Measurements from ENCODE around the gene FGFR4. TPM values are rescaled to one million over a fixed set of nuclear protein-coding genes. Genes with fewer than 3 reads are reported as not detected.

Gene FGFR4
- total RNA-seq, 1 experiment from 2014 or later: 24.6 TPM

DNA sequence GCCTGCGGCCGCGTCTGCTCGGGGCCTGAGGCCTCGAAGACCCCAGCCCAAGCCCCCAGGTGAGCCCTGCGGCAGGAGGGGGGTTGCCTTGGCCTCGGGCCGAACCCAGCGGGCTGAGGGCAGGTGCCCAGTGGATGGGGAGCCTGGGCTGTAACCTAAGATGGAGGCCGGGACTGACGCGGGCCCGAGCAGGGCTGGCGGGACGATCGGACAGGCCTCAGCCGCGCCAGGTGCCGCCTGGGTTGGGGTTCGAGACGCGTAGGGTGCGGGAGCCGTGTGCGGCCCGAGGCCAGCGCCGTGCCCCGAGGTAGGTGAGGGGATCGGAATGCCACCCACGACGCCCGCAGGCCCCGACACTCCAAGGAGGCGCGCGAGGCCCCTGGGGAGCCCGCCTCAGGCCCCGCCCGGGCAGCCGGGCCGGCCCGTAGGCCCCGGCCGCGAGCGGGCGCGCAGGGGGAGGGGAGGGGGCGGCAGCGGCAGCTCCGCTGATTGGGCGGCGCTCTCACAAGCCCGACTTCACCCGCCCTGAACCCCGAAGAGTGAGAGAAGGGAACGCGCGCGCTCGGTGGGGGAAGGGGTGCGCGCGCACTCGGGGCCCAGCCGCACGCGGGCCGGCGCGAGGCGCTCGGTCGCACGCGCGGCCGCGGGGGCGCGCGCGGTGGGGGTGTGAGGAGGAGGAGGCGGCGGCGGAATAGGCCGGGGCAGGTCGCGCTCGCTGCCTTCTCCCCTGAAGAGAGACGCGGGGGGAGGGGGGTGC lies 46.6 kb downstream of the FGFR4 start, which contains the start of gene NSD1:
TSS of gene NSD1 (plus strand) at position 678 of the 757 bp plus-strand sequence. CDS start 1,331 bp downstream, outside the sequence.
- intact Hi-C loops (cut with micrococcal nuclease): loop anchor here (5.0 kb wide), 1 partner anchor 169 kb away; the partner anchor contains the start of genes PRELID1 and RAB24
- ATAC-seq (peak; percentile 60), DNase-seq (peak; percentile 75)
- H3K4me1 ChIP-seq (ENCODE audit: insufficient read depth, low read length): peaks cover 31% of the 10 kb centered on the region
- POLR2A ChIA-PET (ENCODE audit: unreplicated experiment): no interaction called here
- no peaks in the 10 kb centered on the region; the same call in 1 of the 2 replicates for H4K20me1 ChIP-seq (ENCODE audit: low read length)
- BruUV-seq (replicated peaks): no TSS peak
- H3K27me3 ChIP-seq (ENCODE audit: low read length): no peaks in the 10 kb centered on the region
- H3K36me3 ChIP-seq (ENCODE audit: low read depth, low read length): peaks cover 17% of the 10 kb centered on the region
- no peak for TF ChIP-seq EZH2phosphoT487 (IDR thresholded peaks at IDR 0.05; ENCODE audit: borderline replicate concordance, low read length)
- TF ChIP-seq, protein P1, sequence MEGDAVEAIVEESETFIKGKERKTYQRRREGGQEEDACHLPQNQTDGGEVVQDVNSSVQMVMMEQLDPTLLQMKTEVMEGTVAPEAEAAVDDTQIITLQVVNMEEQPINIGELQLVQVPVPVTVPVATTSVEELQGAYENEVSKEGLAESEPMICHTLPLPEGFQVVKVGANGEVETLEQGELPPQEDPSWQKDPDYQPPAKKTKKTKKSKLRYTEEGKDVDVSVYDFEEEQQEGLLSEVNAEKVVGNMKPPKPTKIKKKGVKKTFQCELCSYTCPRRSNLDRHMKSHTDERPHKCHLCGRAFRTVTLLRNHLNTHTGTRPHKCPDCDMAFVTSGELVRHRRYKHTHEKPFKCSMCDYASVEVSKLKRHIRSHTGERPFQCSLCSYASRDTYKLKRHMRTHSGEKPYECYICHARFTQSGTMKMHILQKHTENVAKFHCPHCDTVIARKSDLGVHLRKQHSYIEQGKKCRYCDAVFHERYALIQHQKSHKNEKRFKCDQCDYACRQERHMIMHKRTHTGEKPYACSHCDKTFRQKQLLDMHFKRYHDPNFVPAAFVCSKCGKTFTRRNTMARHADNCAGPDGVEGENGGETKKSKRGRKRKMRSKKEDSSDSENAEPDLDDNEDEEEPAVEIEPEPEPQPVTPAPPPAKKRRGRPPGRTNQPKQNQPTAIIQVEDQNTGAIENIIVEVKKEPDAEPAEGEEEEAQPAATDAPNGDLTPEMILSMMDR (conservative IDR thresholded peaks at IDR 0.05; ENCODE audit: low read depth, low read length): no peak
- no peak for TF ChIP-seq EZH2 (IDR thresholded peaks at IDR 0.05; ENCODE audit: low read length, unreplicated experiment)
- peak within 1 kb of the TSS; percentile 79 for H3K4me3 ChIP-seq (ENCODE audit: low read length)
- no peaks in the 10 kb centered on the region for H3F3A ChIP-seq (ENCODE audit: low read length, unreplicated experiment)
- CTCF ChIA-PET: no interaction called here
- H3K9me2 ChIP-seq (replicated peaks; ENCODE audit: low read length): no peaks in the 10 kb centered on the region
- H3K27ac ChIP-seq (ENCODE audit: low read length): peak within 1 kb of the TSS; percentile 35
- H3K9me3 ChIP-seq (ENCODE audit: low read length): no peaks in the 10 kb centered on the region
- H3K79me2 ChIP-seq (ENCODE audit: low read length): peaks cover 41% of the 10 kb centered on the region
- peak within 1 kb of the TSS; percentile 94 for H2AFZ ChIP-seq (ENCODE audit: low read length)
- peak within 1 kb of the TSS; percentile 98 for H3K4me2 ChIP-seq (ENCODE audit: low read length)
- H3K9ac ChIP-seq (ENCODE audit: low read length): peak within 1 kb of the TSS; percentile 99

- Histone ChIP-seq H2AFZ (ENCODE audit: low read length) (peak overlapping the region; percentile 94), H3K4me1 (ENCODE audit: insufficient read depth, low read length) (peaks cover 31% of the 10 kb centered on the region), H4K20me1 (ENCODE audit: low read length) (no peaks in the 10 kb centered on the region; the same call in 1 of the 2 replicates), H3K4me2 (ENCODE audit: low read length) (peak overlapping the region; percentile 98), H3K27ac (ENCODE audit: low read length) (peak overlapping the region; percentile 35), H3K9me3 (ENCODE audit: low read length) (no peaks in the 10 kb centered on the region), H3K4me3 (ENCODE audit: low read length) (peak overlapping the region; percentile 79), H3F3A (ENCODE audit: low read length, unreplicated experiment) (no peaks in the 10 kb centered on the region), H3K9ac (ENCODE audit: low read length) (peak overlapping the region; percentile 99), H3K9me2 (replicated peaks; ENCODE audit: low read length) (no peaks in the 10 kb centered on the region), H3K27me3 (ENCODE audit: low read length) (no peaks in the 10 kb centered on the region), H3K36me3 (ENCODE audit: low read depth, low read length) (peaks cover 17% of the 10 kb centered on the region), H3K79me2 (ENCODE audit: low read length) (peaks cover 46% of the 10 kb centered on the region)
- ATAC-seq (peak; percentile 58), DNase-seq (peak; percentile 42)
- ChIA-PET CTCF (no interaction called here), POLR2A (ENCODE audit: unreplicated experiment) (interaction anchor here (0.6 kb wide), 1 partner anchor 19 kb away, joined by 6 read pairs; no protein-coding TSS in a partner anchor)
- intact Hi-C loops (cut with micrococcal nuclease): loop anchor here (5.0 kb wide), 1 partner anchor 168 kb away; the partner anchor contains the start of genes PRELID1 and RAB24
- BruUV-seq (replicated peaks): no TSS peak
- TF ChIP-seq EZH2 (IDR thresholded peaks at IDR 0.05; ENCODE audit: low read length, unreplicated experiment): no peak
- no peak for TF ChIP-seq EZH2phosphoT487 (IDR thresholded peaks at IDR 0.05; ENCODE audit: borderline replicate concordance, low read length)
- TF ChIP-seq, protein P1 (conservative IDR thresholded peaks at IDR 0.05; ENCODE audit: low read depth, low read length): no peak
These were observed 47.4 kb downstream of the FGFR4 start for GRCh38 chr5:177133853-177134696.
